ENCODE data around the gene TCN2. TPM values are rescaled to one million over a fixed set of nuclear protein-coding genes. Genes with fewer than 3 reads are reported as not detected.

The TCN2 gene
- total RNA-seq = 32.9 and 43.2 TPM in 2 replicates

DNA sequence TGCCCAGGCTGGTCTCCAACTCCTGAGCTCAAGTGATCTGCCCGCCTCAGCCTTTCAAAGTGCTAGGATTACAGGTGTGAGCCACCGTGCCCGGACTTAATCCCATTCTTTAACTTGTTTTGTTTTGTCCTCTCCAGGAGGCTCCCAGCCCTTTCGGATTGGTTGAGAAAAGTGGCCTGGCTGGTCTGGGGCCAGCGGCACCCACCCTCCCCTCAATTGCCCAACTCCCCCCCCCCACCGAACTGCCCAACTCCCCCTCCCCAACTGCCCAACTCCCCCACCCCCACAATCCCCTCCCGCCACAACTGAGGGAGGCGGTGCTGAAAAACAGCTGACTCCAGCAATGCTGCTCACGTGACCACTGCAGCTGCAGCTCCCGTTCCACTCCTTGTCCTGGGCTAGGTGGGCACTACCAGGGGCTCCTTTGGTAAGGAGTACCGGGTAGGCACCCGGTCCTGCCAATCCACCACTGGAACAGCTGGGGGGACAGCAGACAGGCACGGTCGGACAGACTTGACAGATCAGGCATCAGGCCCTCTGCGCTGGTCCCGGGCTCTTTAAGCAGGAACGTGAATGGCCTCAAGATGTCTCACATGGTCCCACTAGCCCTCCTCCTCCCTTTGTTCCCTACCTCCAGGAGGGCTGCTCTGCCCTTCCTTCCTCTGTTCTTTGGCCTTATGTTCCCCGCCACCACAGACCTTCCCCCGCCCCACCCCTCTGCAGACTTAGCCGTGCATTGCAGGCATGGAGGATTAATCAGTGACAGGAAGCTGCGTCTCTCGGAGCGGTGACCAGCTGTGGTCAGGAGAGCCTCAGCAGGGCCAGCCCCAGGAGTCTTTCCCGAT lies at the start of gene TCN2:
Gene TCN2 (plus strand): TSS at position 720 of the 845 bp plus-strand sequence. CDS start 158 bp downstream, outside the sequence.

DNA sequence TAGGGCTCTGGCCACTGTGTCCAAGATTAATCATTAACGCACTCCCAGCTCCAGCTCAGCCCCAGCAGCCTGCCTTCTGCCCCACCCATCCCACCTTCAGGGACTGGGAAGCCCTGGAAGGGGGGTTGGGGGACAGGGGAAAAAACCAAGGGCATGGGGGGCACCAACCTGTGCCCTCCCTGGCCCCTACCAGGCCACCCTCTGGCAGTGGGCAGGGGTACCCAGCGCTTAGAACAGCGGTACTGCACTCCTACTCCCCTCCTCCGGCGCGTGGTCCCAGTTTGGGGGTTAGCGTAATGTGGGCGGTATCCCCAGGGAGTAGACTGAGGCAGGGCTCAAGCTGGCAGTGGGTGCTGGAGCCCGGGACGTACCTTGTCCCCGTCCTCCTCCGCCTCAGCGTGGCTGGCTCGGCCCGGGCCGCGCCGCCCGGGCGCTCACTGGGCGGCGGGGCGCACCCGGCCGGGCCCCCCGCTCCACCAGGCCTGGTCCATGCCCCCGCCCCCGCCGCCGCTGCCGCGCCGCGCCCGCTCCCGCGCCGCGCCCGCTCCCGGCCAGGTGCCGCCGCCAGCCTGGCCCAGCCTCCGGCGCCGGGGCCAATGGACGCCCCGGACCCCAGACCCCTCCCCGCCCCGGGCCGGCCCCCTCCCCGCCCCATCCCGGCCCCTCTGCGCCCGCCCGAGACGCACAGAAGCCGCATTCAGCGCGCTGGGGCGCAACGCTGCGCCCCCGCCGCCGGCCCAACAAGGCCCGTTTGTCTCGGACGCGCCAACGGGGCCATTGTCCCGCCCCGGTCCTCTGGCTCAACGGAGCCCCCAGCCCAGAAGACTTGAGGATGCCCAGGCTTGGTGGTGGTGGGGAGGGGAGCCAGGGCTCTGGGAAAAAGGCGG lies 32.6 kb upstream of the TCN2 start, which contains the start of gene GAL3ST1:
Gene GAL3ST1 (minus strand): TSS at position 571 of the 887 bp plus-strand sequence. CDS start 17,273 bp downstream, outside the sequence.

DNA sequence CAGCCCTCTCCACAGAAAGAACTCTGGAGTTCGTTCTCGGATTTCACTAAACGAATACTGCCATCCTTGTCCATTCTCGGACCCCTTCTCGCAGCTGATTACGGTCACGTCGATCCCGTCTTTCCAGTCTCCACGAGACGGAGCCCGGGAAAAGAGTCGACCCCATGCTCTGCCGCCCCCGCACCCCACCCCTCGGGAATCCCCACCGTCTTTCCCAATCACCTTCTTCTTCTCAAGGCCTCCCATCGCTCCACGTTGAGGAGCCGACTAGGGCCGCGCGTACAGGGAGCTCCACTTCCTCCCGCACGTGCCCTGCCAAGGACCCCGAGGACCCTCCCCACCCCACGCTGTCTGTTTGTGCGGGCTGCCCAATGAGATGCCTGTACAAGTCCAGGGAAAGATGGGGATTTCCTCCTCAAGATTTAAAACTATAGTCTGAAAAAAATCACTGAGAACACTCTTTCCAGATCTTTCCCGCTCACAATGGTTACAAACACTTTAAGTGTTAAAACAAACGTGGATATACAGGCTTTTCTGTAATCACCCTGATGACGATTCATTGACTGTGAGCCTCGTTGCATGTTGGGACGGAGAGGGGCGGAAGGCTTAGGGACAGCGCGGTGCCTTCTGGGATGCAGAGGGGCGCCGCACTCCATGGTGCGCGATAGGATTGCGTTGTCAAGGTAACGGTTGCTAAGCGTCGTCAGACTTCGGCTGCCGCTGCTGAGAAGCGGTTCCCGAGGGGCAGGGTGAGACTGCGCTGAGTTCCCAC lies 15.2 kb upstream of the TCN2 start, which contains the start of gene PES1:
Gene PES1 (minus strand): TSS at position 323 of the 772 bp plus-strand sequence. CDS start 77 bp downstream, at position 246.

DNA sequence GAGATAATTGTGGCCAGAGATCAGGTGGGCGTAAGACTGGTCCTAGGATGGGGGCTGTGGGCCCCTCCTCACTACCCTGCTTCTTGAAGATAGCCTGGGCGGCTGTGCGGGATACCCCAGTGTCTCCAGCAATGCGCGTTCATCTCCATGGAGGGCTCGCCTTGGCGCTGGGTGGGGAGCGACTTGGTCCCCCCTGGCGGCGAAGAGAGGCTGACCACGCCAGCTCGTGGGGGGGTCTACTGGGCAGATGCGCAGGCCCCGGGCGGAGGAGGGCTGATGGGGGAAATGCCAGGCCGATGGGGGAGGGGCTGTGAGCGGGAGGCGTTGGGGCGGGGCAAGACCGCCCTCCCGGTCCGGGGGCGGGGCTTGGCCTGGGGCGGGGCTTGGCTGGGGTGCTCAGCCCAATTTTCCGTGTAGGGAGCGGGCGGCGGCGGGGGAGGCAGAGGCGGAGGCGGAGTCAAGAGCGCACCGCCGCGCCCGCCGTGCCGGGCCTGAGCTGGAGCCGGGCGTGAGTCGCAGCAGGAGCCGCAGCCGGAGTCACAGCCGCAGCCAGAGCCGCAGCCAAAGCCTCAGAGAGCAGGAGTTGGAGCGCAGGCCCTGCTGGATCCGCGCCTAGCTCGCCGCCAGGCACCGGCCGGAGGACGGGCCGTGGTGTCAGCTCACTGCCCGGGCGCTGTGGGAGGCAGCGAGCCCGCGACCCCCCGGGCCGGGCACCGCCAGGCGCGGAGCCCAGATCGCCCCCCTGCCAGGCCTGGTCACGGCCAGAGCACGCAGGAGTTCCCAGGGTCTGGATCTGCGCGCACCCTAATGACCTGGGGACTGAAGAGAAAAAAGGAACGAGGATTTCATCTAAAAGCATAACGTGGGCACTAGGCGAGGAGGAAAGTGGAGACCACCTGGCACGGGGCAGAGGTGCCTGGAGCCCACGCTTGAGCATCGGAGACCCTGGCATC lies 28.6 kb downstream of the TCN2 start, which contains the start of gene SLC35E4:
Gene SLC35E4 (plus strand): TSS at position 509 of the 953 bp plus-strand sequence. CDS start 670 bp downstream, outside the sequence.

DNA sequence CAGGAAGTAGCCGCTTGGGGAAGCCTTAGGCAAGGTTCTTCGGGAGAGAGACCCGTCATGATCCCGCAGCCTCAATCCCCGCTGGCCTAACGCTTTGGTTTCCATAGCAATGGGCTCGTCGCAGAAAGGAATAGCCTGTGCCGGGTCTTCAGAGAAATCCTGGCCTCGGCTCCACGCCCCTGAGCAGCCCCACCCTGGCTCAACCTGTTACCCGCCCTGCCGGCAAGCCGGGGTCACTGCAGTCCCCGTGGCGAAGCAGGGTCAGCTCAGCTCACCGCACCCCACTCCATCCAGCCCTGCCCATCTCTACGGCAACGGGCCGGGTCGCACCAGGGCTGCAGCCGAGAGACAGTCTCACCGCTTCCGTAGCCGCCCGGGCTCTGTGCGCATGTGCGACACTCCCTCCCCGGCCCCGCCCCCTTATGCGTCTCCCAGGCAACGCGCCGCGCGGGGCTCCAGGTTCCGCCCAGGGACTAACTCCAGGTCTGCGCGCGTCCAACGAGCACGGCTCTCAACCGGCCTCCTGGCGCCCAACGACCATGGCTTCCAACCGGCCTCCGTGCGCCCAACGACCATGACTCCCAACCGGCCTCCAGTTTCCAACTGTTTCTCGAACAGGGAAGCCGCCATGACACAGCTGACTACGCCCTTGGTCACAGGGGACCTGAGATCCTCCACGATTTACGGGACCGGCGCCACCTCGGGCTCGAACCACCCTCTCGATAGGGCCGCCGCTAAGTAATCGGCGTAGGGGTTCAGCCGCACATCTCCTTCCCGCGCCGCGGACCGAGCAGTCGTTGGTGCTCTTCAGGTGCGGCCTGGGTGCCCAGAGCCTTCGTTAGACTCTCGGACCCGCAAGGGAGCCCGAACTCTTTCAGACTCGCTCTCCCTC lies 60.8 kb downstream of the TCN2 start, which contains the start of gene DUSP18:
Gene DUSP18 (minus strand): TSS at position 382 of the 892 bp plus-strand sequence. CDS start 3,872 bp downstream, outside the sequence.

Other genes starting within 250 kb of the TCN2 start
- gene RNF215, start 219.8 kb upstream of the TCN2 start, total RNA-seq = 17.5 and 25.2 TPM in 2 replicates
- 4.0 and 5.0 TPM in 2 replicates for gene SEC14L2, start 210.2 kb upstream of the TCN2 start, total RNA-seq
- gene MTFP1, start 181.4 kb upstream of the TCN2 start, total RNA-seq = 3.3 and 14.2 TPM in 2 replicates
- not detected in 2 replicates for gene SEC14L3, start 135.2 kb upstream of the TCN2 start, total RNA-seq
- gene SEC14L4, start 101.5 kb upstream of the TCN2 start, total RNA-seq = not detected in 2 replicates
- gene SEC14L6, start 60.4 kb upstream of the TCN2 start, total RNA-seq = under 0.01 TPM in 1 of 2 replicates, not detected in the other
- gene GAL3ST1, start 32.5 kb upstream of the TCN2 start, total RNA-seq = 0.12 TPM in 1 of 2 replicates, not detected in the other
- gene PES1, start 15.3 kb upstream of the TCN2 start, total RNA-seq = 54.1 and 63.2 TPM in 2 replicates
- 8.4 and 9.5 TPM in 2 replicates for gene SLC35E4, start 28.6 kb downstream of the TCN2 start, total RNA-seq
- gene DUSP18, start 60.7 kb downstream of the TCN2 start, total RNA-seq = 4.7 and 7.4 TPM in 2 replicates
- gene OSBP2, start 87.7 kb downstream of the TCN2 start, total RNA-seq = 1.5 and 2.0 TPM in 2 replicates